Daoy (cell line): ENCODE data around the gene SMIM44. TPM values are rescaled to one million over a fixed set of nuclear protein-coding genes. Genes with fewer than 3 reads are reported as not detected.

Experiments used
- DNase-seq: peaks from one replicate; pipeline ENCODE4 v3.0.0-alpha.2; 2015; ENCODE audit warnings: low read depth
- total RNA-seq: library from RNA; depleted of rRNA; stranded (reverse); fragments of >200 nt; shearing (Covaris generic); gene quantifications from 2 replicates; pipeline ENCODE4 v1.2.3, GENCODE V29; 2014

The SMIM44 gene
- total RNA-seq, 1 experiment from 2014 or later = not detected

- DNase-seq = peak; percentile 98
These were observed 17.3 kb upstream of the SMIM44 start, which contains the start of gene DOHH for GRCh38 chr19:3500429-3501101. Gene DOHH (minus strand): TSS chr19:3500674. CDS start chr19:3496814, 3,860 bp downstream.

- no peak for DNase-seq
These were observed 16.6 kb upstream of the SMIM44 start for GRCh38 chr19:3499738-3500428.

GRCh38 chr19:3497757-3498520, 14.7 kb upstream of the SMIM44 start:
- no peak for DNase-seq

- DNase-seq = no peak
These were observed 13.4 kb upstream of the SMIM44 start for GRCh38 chr19:3496392-3497273.

GRCh38 chr19:3494559-3494958, 11.3 kb upstream of the SMIM44 start:
- DNase-seq = no peak

GRCh38 chr19:3494051-3494450, 10.8 kb upstream of the SMIM44 start:
- DNase-seq = no peak

GRCh38 chr19:3493651-3494050, 10.4 kb upstream of the SMIM44 start:
- no peak for DNase-seq

- no peak for DNase-seq
These were observed 9.7 kb upstream of the SMIM44 start for GRCh38 chr19:3492919-3493318.

GRCh38 chr19:3492131-3492839, 9.0 kb upstream of the SMIM44 start:
- no peak for DNase-seq

- no peak for DNase-seq
These were observed 8.3 kb upstream of the SMIM44 start for GRCh38 chr19:3491396-3492119.

GRCh38 chr19:3482507-3483225, 575 bp downstream of the SMIM44 start:
- DNase-seq = peak; percentile 54

- no peak for DNase-seq
These were observed 1.8 kb downstream of the SMIM44 start for GRCh38 chr19:3481241-3482090.

GRCh38 chr19:3480383-3481091, 2.7 kb downstream of the SMIM44 start, which contains the start of gene SMIM24:
Gene SMIM24 (minus strand): TSS chr19:3480525. CDS start chr19:3480463, 62 bp downstream.
- DNase-seq = no peak

GRCh38 chr19:3479834-3480215, 3.4 kb downstream of the SMIM44 start:
- peak; percentile 52 for DNase-seq

GRCh38 chr19:3479177-3479833, 3.9 kb downstream of the SMIM44 start:
- DNase-seq = no peak

GRCh38 chr19:3478409-3479176, 4.6 kb downstream of the SMIM44 start:
- no peak for DNase-seq

GRCh38 chr19:3477951-3478350, 5.3 kb downstream of the SMIM44 start:
- DNase-seq = no peak
